SK-N-SH (cell line): ENCODE data around the gene KLHL25. TPM values are rescaled to one million over a fixed set of nuclear protein-coding genes. Genes with fewer than 3 reads are reported as not detected.

Experiments used
- CTCF ChIA-PET: fragments of 300-600, 350-600 bp; formaldehyde crosslinking; extraction: SDS; loops from one replicate; lab custom pipeline; 2021; lab: Yijun Ruan, JAX
- POLR2A ChIA-PET: fragments of 350-600 bp; sonication (Branson Sonifier 250); formaldehyde crosslinking; extraction: SDS; loops from one replicate; lab custom pipeline; 2020; ENCODE audit warnings: antibody characterized with exemption, inconsistent platforms; lab: Yijun Ruan, JAX
- DNase-seq: peaks from one replicate; pipeline ENCODE4 v3.0.0; 2012
- H2AFZ ChIP-seq: fragments of 200-600 bp; sonication (generic); 2 replicates; pipeline ENCODE4 v1.8.1; 2016; ENCODE audit warnings: antibody characterized with exemption, mild to moderate bottlenecking, low read depth
- H3F3A ChIP-seq: fragments of 200-600 bp; sonication (generic); replicated peaks from 2 replicates; pipeline ENCODE3; 2016; ENCODE audit warnings: antibody characterized with exemption, mild to moderate bottlenecking; ENCODE audit not compliant: insufficient read depth
- H3K27ac ChIP-seq, 2 experiments: fragments of 200-500 bp in 1 of 2; fragments of 200-600 bp in 1 of 2; sonication (Bioruptor generic) in 1 of 2; sonication (generic), shearing (Covaris generic) in 1 of 2; 2 replicates each; pipeline versions ENCODE4 v1.5.1 to v1.6.1; 2014 to 2016; ENCODE audit warnings: low read depth in 2 of 2, inconsistent platforms in 1 of 2, low read length in 1 of 2, mild to moderate bottlenecking in 1 of 2, mixed read lengths in 1 of 2
- H3K27me3 ChIP-seq: fragments of 200-600 bp; sonication (generic), shearing (Covaris generic); 2 replicates; pipeline ENCODE4 v1.6.1; 2016; ENCODE audit warnings: mixed run types; ENCODE audit not compliant: insufficient read depth
- H3K36me3 ChIP-seq, 2 experiments: fragments of 200-500 bp in 1 of 2; fragments of 200-600 bp in 1 of 2; sonication (Bioruptor generic) in 1 of 2; sonication (generic) in 1 of 2; replicated peaks in 1 of 2; 2 replicates each; pipeline versions ENCODE3 to v1.5.1; 2014 to 2016; ENCODE audit warnings: low read length in 1 of 2, mild to moderate bottlenecking in 1 of 2; ENCODE audit not compliant: insufficient read depth in 2 of 2, control insufficient read depth in 1 of 2
- H3K4me1 ChIP-seq, 2 experiments: fragments of 200-500 bp in 1 of 2; fragments of 200-600 bp in 1 of 2; sonication (Bioruptor generic) in 1 of 2; sonication (generic), shearing (Covaris generic) in 1 of 2; 2 replicates each; pipeline versions ENCODE4 v1.5.1 to v1.6.1; 2014 to 2016; ENCODE audit warnings: low read depth in 1 of 2, low read length in 1 of 2, mixed run types in 1 of 2; ENCODE audit not compliant: insufficient read depth in 2 of 2, control insufficient read depth in 1 of 2
- H3K4me2 ChIP-seq: fragments of 200-600 bp; sonication (generic), shearing (Covaris generic); 2 replicates; pipeline ENCODE4 v1.6.1; 2017; ENCODE audit warnings: mixed run types
- H3K4me3 ChIP-seq, 2 experiments: fragments of 200-500 bp in 1 of 2; fragments of 200-600 bp in 1 of 2; sonication (Bioruptor generic) in 1 of 2; sonication (generic), shearing (Covaris generic) in 1 of 2; 2 replicates each; pipeline versions ENCODE4 v1.5.1 to v1.8.1; 2014 to 2016; ENCODE audit warnings: low read depth in 2 of 2, inconsistent platforms in 1 of 2, low read length in 1 of 2, mild to moderate bottlenecking in 1 of 2, mixed read lengths in 1 of 2, moderate library complexity in 1 of 2
- H3K79me2 ChIP-seq: fragments of 200-600 bp; sonication (generic); 2 replicates; pipeline ENCODE4 v1.8.1; 2017; ENCODE audit warnings: mild to moderate bottlenecking; ENCODE audit not compliant: insufficient read depth
- H3K9ac ChIP-seq: fragments of 200-600 bp; sonication (generic); 2 replicates; pipeline ENCODE4 v1.6.1; 2017; ENCODE audit warnings: mixed run types
- H3K9me2 ChIP-seq: fragments of 200-600 bp; sonication (generic); 2 replicates; pipeline ENCODE4 v1.6.1; 2017; ENCODE audit warnings: mixed run types
- H3K9me3 ChIP-seq: fragments of 200-600 bp; sonication (generic); 2 replicates; pipeline ENCODE4 v1.6.1; 2017; ENCODE audit warnings: mixed run types, mild to moderate bottlenecking, moderate library complexity
- H4K20me1 ChIP-seq: fragments of 200-600 bp; sonication (generic); 2 replicates; pipeline ENCODE4 v1.6.1; 2017; ENCODE audit warnings: mild to moderate bottlenecking, mixed run types; ENCODE audit not compliant: insufficient read depth
- CHD2 ChIP-seq: fragments of 150-350 bp; IDR thresholded peaks from 2 replicates; pipeline ENCODE4 v1.6.1; 2018; ENCODE audit warnings: low read length; ENCODE audit not compliant: partially characterized antibody
- ELF1 ChIP-seq: IDR thresholded peaks from 2 replicates; pipeline ENCODE4 v1.4.0; 2012
- EP300 ChIP-seq, 2 experiments: IDR thresholded peaks; 2 replicates each; pipeline versions ENCODE4 v1.4.0 to v1.6.1; 2012; ENCODE audit warnings: borderline replicate concordance in 1 of 2, low read depth in 1 of 2, low read length in 1 of 2
- FOSL2 ChIP-seq: IDR thresholded peaks from 2 replicates; pipeline ENCODE4 v1.4.0; 2012; ENCODE audit warnings: low read depth, mild to moderate bottlenecking, moderate library complexity, borderline replicate concordance
- GABPA ChIP-seq: IDR thresholded peaks from 2 replicates; pipeline ENCODE4 v1.4.0; 2012; ENCODE audit warnings: low read depth, mild to moderate bottlenecking
- IRF3 ChIP-seq: fragments of 150-350 bp; IDR thresholded peaks from 2 replicates; pipeline ENCODE4 v1.6.1; 2016; ENCODE audit warnings: mild to moderate bottlenecking, low read depth, low read length
- MAX ChIP-seq: IDR thresholded peaks from 2 replicates; pipeline ENCODE4 v1.4.0; 2012; ENCODE audit warnings: low read depth
- PBX3 ChIP-seq: IDR thresholded peaks from 2 replicates; pipeline ENCODE4; 2012
- RXRA ChIP-seq: IDR thresholded peaks from 2 replicates; pipeline ENCODE4 v1.4.0; 2012; ENCODE audit warnings: low read depth, mild to moderate bottlenecking, borderline replicate concordance
- TCF12 ChIP-seq: IDR thresholded peaks from 2 replicates; pipeline ENCODE4 v1.4.0; 2012
- USF1 ChIP-seq: IDR thresholded peaks from 2 replicates; pipeline ENCODE4 v1.4.0; 2012; ENCODE audit warnings: low read depth, borderline replicate concordance
- USF2 ChIP-seq: fragments of 150-350 bp; IDR thresholded peaks from 2 replicates; pipeline ENCODE4 v1.6.1; 2017; ENCODE audit warnings: antibody characterized with exemption, low read length, low read depth, borderline replicate concordance
- ZBTB33 ChIP-seq: IDR thresholded peaks from 2 replicates; pipeline ENCODE4 v1.4.0; 2012; ENCODE audit warnings: low read depth, borderline replicate concordance
- WGBS: methylation state at CpG from one replicate; pipeline ENCODE4 v1.1.6; 2017; ENCODE audit warnings: low lambda C conversion rate; 5-methylcytosine and 5-hydroxymethylcytosine counted together
- polyA plus RNA-seq, 3 experiments: library from polyadenylated mRNA; depleted of rRNA; stranded (reverse); fragments of >200 nt; gene quantifications; 2 replicates each; pipeline ENCODE4 v1.2.3, GENCODE V29; 2012

KLHL25 gene
- polyA plus RNA-seq, 1 of the 3 experiments (the other 2 are of a cell fraction), result 4.5 TPM

- Histone ChIP-seq H3K36me3 (peaks cover 36 to 78% of the 10 kb centered on the region in 2 experiments), H3K9ac (no peak overlapping the region), H2AFZ (no peak overlapping the region), H3K4me3 (no peak overlapping the region), H3K4me2 (no peak overlapping the region), H3K4me1 (no peaks in the 10 kb centered on the region), H3K27ac (no peak overlapping the region; a peak in 1 of 4 replicates), H3K27me3 (no peaks in the 10 kb centered on the region), H4K20me1 (no peaks in the 10 kb centered on the region), H3K9me2 (no peaks in the 10 kb centered on the region), H3K79me2 (no peaks in the 10 kb centered on the region)
- DNase-seq, result no peak
- CTCF ChIA-PET, result interaction anchor here (0.6 to 12.1 kb wide), 7 partner anchors 10 to 428 kb away, joined by 3 to 201 read pairs (median 3); no protein-coding TSS in a partner anchor
- TF ChIP-seq TCF12 (no peak), USF2 (no peak), ZBTB33 (no peak), EP300 (IDR thresholded peaks at IDR 0.05; ENCODE audit: borderline replicate concordance in 1 of 2, low read depth in 1 of 2, low read length in 1 of 2) (no peak), FOSL2 (no peak), RXRA (no peak), PBX3 (no peak), ELF1 (no peak), CHD2 (no peak), GABPA (no peak), MAX (no peak), USF1 (no peak), IRF3 (no peak)
- TF ChIP-seq, all 33 proteins: peak for 0
- Histone ChIP-seq H3K9me3 (no peaks in the 10 kb centered on the region), H3F3A (peaks cover 5% of the 10 kb centered on the region)
- POLR2A ChIA-PET, result no interaction called here
- 98% methylated on average over 3 of the region's 3 CpGs for WGBS
These were observed 69.7 kb downstream of the KLHL25 start for GRCh38 chr15:85725019-85725418.
